Panc1 (cell line): ENCODE results near the gene TMPRSS11B.

Source experiments
- POLR2AphosphoS5 ChIP-seq: IDR thresholded peaks from 2 replicates; pipeline ENCODE4 v1.6.1; 2012; ENCODE audit warnings: mild to moderate bottlenecking, low read depth, low read length, moderate library complexity
- SIN3A ChIP-seq: IDR thresholded peaks from 2 replicates; pipeline ENCODE4 v1.6.1; 2012; ENCODE audit warnings: low read depth, mild to moderate bottlenecking, low read length, moderate library complexity, borderline replicate concordance; ENCODE audit not compliant: insufficient read depth
- TF ChIP-seq, protein P1 (sequence below), 2 experiments: IDR thresholded peaks; 2 replicates each; pipeline ENCODE4 v1.6.1; 2011 to 2012; ENCODE audit warnings: low read depth in 2 of 2, control low read depth in 1 of 2, low read length in 1 of 2, mild to moderate bottlenecking in 1 of 2, moderate library complexity in 1 of 2; ENCODE audit not compliant: insufficient read depth in 1 of 2
- TF ChIP-seq, protein P2 (sequence below): fragments of 450-650 bp; IDR thresholded peaks from 2 replicates; pipeline ENCODE4 v1.5.1; 2017; ENCODE audit warnings: mild to moderate bottlenecking

DNA sequence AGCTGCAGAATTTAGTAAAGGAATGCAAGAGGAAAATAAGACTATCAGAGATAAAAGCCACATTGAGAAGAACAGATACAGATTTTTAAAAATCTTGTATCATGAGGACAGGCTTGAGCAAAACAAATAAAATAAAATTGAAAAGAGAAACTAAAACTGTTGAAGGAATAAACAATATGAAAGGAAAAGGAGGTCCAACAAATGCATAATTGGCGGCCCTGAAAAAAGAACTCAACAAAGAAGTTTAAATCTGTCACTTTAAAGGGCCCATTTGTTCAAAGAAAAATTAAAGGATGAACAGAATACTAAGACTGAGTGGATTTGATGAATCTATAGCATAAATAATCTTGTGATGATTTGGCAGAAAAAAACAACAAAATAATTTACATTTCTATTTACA, 36.5 kb downstream of the TMPRSS11B start:
- TF ChIP-seq, protein P1, sequence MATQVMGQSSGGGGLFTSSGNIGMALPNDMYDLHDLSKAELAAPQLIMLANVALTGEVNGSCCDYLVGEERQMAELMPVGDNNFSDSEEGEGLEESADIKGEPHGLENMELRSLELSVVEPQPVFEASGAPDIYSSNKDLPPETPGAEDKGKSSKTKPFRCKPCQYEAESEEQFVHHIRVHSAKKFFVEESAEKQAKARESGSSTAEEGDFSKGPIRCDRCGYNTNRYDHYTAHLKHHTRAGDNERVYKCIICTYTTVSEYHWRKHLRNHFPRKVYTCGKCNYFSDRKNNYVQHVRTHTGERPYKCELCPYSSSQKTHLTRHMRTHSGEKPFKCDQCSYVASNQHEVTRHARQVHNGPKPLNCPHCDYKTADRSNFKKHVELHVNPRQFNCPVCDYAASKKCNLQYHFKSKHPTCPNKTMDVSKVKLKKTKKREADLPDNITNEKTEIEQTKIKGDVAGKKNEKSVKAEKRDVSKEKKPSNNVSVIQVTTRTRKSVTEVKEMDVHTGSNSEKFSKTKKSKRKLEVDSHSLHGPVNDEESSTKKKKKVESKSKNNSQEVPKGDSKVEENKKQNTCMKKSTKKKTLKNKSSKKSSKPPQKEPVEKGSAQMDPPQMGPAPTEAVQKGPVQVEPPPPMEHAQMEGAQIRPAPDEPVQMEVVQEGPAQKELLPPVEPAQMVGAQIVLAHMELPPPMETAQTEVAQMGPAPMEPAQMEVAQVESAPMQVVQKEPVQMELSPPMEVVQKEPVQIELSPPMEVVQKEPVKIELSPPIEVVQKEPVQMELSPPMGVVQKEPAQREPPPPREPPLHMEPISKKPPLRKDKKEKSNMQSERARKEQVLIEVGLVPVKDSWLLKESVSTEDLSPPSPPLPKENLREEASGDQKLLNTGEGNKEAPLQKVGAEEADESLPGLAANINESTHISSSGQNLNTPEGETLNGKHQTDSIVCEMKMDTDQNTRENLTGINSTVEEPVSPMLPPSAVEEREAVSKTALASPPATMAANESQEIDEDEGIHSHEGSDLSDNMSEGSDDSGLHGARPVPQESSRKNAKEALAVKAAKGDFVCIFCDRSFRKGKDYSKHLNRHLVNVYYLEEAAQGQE (IDR thresholded peaks at IDR 0.05; ENCODE audit: insufficient read depth in 1 of 2, low read depth in 2 of 2, low read length in 1 of 2), result no peak
- TF ChIP-seq, protein P2, sequence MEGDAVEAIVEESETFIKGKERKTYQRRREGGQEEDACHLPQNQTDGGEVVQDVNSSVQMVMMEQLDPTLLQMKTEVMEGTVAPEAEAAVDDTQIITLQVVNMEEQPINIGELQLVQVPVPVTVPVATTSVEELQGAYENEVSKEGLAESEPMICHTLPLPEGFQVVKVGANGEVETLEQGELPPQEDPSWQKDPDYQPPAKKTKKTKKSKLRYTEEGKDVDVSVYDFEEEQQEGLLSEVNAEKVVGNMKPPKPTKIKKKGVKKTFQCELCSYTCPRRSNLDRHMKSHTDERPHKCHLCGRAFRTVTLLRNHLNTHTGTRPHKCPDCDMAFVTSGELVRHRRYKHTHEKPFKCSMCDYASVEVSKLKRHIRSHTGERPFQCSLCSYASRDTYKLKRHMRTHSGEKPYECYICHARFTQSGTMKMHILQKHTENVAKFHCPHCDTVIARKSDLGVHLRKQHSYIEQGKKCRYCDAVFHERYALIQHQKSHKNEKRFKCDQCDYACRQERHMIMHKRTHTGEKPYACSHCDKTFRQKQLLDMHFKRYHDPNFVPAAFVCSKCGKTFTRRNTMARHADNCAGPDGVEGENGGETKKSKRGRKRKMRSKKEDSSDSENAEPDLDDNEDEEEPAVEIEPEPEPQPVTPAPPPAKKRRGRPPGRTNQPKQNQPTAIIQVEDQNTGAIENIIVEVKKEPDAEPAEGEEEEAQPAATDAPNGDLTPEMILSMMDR, result no peak
- TF ChIP-seq POLR2AphosphoS5 (no peak), SIN3A (no peak)
